RPMI8226 (cell line): ENCODE measurements around the gene ADAM10.
"Not testable (repeated sequence)": the region's sequence is repeated elsewhere in the genome, so short reads cannot be mapped to it uniquely, and the experiment has no call there.

ENCODE experiments used
- DNase-seq: peaks from one replicate; pipeline ENCODE4 v3.0.0-alpha.2; 2015

ADAM10 gene

DNA sequence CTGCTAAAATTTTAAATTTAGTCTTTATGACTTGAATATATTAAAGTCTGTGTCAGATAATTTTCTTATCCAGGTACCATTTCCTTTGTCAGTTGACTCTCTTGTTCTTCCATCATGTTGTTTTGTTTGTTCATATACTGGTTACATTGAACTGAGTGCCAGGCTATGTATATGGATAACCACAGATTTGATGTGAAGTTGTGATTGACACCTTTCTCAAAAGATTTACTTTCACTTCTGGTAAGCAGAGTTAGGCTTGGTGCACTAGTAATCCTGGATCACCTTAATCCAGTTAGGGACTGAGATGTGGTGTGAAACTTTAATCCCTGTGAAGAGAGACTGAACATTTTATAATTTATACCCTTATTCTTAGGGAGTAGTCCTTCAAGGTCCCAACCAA is 99.4 kb downstream of the ADAM10 start:
- DNase-seq = no peak

DNA sequence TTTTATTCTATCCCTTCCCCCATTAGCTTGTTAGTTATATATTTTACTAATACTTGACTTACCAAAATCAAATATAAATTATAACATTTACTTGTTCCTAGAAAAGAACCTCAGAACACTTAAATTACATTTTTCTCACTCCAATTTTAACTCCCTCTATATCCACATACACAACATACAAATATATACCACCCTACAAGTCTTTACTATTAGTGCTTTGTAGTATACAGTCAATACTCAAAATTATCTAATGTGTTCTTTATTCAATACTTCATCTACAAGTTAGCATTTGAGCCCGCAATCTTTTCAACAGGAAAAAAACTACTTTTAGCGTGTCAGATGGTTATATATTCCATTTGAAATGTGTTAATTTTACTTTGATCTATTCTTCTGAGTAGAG is 100.3 kb downstream of the ADAM10 start:
- DNase-seq = no peak

DNA sequence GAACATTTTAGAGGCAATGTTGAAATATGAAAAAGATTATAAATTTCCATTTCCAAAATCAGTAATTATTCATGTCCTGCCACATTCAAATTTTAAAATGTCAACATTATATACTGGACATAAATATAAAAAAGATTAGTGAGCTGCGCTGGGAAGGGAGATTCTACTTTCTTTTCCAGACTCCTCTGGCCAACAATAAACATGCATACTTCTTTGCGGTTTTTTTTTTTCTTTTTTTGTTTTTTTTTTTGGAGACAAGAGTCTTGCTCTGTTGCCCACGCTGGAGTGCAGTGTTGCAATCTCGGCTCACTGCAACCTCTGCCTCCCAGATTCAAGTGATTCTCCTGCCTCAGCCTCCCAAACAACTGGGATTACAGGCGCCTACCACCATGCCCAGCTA is 105.5 kb downstream of the ADAM10 start:
- no peak for DNase-seq

DNA sequence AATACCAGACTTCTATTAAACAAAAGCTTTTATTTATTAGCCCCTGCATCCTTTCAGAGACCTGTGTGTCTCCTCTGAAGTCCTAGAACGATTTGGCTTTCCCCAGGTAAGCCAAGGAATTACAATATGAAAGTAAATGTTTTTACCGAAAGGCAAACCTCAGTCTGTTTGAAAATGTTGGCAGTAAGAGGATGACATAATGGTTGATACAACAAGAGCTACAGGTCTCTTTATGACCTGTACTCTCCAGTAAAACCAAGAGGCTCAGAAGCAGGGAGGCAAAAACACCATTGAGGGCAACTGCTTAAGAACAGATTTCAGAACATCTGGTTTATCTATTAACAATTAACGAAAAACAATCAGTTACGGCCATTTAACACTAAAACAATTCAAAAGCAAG is 107.8 kb downstream of the ADAM10 start:
- no peak for DNase-seq

DNA sequence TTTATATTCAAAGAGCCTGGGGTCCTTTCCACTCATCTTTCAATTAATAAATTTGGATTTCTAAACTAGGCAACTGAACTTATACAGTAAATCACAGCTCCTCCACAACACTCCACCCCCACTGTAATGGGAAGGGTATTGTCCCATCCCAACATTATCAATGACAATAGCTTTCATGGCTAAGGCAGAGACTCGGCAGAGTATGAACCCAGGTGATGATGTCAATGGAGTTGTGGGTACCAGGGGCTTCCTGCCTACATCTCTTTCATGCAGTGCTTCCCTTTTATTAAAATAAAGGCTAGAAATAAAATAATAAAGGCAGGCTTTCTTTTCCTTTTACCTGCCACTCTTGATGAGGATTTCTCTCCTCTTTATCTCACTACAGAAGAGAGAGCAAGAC is 109.5 kb downstream of the ADAM10 start:
- no peak for DNase-seq

DNA sequence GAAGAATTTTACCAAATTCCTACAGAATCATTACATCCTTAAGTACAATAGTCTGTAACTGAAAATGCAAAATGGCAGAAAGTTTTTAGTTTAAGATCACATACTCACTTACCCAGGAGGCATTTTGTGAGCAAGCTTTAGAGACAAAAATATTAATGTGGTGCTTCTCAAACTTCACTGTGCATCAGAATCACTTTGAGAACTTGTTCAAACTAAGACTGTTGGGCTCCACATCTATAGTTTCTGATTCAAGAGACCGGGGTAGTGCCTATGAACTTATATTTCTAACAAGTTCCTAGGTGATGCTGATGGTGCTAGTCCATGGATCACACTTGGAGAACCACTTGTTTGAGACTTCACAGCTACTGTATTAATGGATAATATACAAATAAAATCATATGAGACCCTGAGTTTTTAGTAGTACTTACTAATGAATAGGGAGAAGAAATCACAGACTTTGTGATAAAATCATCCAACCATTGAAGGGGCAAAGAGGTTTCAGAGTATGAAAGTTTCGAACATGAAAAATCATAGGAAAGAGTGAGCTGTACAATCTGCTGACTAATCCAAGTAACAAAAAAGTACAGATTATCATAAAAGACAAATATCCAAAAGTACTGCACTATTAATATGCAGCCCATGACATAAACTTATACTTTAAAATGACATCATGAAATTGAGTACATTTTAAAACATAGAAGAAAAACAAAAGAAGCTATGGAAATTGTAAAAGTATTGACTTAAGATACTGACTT is 110.3 kb downstream of the ADAM10 start:
- no peak for DNase-seq

DNA sequence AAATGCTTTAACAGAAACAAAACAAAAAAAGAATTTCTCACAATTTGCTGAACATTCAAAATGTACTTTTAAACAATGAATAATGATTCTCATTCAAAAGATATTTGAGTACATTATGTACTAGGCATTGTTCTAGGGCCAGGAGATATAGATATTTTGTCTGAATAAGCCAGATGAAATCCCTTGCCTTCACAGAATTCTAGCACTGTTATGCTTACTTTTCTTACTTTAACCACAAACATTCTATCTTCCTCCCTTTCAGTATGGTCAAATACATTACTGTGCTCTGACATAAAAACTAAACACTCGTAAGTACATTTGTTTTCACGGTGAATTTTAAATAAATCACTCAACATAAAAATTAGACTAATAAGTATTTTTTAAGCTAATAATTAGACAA is 116.7 kb downstream of the ADAM10 start:
- DNase-seq = no peak

DNA sequence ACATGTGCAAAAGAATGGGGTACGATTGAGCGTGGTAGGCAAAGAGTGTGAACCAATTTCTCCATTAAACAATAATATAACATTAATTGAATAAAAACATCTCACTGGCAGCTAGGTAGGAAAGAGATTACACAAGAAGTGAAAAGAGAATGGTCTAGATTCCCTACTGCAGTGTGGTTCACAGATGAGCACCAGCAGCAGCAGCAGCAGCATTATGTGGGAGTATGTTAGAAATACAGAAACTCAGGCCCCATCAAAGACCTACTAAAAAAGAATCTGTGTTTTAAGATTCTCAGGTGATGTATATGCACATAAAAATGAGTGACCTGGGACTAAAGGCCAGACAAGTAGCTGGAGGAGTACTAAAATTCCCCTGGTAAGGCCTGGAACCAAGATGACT is 118.2 kb downstream of the ADAM10 start:
- no peak for DNase-seq

DNA sequence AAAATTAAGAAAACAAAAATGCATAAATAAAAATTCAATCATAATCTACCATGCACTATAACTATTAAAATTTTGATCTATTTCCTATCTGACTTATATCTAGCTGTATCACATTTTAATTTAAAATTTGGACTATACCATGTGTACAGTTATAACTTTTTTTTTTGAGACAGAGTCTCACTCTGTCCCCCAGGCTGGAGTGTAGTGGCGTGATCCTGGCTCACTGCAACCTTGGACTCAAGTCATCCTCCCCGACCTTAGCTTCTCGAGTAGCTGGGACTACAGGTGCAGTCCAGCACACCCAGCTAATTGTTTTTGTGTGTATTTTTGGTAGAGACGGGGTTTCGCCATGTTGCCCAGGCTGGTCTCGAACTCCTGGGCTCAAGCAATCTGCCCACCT is 119.9 kb downstream of the ADAM10 start:
- DNase-seq = no peak

DNA sequence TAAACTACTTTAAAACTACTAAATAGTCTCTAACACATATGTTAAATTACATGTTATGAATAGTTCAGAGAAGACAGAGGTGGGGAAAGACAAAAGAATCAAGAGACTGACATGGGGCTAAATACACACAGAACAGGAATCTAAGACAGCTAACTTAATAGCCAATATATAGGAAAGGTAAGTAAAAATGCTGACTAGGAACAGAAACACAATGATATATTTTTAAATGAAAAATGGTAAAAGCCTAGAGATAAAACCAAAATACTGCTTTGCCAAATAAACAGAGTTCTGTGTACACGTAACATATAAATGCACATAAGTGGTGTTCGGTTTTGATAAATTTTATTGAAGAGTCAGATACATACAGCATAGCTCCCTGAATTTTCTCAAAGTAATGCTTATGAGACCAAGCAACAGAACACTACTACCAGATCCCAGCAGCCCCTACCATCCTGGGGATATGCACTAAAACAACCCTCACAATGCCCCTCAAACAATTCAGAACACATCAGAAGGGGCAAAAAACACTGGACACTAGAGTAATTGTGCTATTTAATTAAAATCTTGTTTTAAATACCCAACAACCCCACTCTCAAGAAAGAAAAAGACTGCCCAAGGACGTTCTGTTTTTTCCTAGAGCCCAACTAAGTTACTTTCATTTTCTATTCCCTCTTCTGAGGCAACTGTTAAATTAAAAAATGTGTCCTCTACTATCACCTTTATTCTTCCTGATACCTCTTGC is 121.1 kb downstream of the ADAM10 start:
- peak; percentile 26 for DNase-seq

DNA sequence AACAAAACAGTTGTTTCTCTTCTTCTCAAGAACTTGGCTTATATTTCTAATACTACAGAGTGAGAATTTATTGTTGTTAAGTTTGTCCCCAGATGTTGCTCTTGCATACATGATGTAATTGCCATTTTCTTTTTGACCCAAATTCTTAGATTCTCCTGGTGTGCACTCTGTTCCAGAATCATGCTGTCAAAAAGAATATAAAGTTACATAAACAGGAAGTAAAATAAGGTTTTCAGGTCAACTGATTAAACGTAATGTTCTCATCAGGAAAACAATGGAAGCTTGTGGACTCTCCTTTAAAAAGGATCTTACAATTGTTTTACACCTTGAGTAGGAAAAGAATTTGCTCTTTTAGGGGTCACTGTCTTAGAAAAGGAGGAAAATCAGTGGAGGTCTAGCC is 121.8 kb downstream of the ADAM10 start:
- DNase-seq = no peak

DNA sequence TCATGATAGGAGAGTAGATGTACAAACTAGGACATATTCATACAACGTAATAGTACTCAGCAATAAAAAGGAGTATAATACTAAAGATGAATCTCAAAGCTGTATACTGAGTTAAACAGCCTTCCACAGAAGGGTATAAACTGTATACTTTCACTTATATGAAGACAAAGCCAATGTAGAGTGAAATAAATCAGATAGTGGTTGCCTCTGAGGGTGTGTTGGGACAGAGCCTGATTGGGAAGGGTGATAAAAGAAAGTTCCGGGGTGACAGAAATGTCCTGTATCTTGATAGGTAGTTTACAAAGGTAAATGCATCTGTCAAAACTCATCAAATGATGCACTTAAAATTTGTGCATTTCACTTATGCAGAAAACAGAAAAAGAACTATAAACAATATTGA is 122.5 kb downstream of the ADAM10 start:
- no peak for DNase-seq

DNA sequence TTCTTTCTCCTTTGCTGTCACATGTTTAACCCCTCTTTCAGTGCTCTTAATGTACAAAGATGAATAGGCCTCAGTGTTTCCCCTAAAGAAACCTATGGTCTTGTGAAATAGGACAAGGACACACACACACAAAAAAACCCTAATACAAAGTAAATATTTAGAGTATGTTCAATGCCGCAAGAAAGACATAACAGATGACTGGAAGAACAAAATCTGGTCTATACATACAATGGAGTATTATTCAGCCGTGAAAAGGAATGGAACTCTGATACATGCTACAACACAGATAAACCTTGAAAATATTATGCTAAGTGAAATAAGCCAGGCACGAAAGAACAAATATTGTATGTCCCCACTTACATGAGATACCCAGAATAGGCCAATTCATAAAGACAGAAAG is 123.1 kb downstream of the ADAM10 start:
- no peak for DNase-seq

DNA sequence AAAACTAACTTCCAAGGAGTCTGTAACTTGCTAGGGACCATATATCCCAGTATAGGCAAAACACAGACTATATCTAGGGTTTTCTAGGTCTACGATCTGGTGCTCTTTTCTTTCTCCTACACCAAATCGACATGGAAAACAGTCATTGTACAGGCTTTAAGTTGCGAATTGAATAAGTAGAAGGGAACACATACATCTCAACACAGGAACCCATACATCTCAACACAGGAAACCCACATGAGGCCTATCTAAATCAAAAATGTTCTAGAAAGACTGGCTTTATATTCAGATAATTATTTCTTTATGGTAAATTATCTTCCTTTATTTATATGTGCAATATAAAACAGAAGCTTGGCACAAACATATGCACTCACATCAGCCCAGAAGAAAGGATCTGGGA is 126.6 kb downstream of the ADAM10 start:
- DNase-seq = no peak

DNA sequence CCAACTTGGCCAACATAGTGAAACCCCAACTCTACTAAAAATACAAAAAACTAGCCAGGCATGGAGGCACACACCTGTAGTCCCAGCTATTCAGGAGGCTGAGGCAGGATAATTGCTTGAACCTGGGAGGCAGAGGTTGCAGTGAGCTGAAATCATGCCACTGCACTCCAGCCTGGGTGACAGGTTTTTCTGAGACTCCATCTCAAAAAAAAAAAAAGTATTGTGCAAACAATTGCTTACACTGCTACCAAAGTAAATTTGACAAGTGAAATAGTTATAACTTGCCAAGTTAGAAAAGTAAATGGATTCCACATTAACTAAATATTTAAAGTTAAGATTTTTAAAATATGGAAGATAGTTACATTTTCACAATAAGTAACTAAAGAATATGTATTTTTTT is 129.2 kb downstream of the ADAM10 start:
- not testable (repeated sequence) for DNase-seq

DNA sequence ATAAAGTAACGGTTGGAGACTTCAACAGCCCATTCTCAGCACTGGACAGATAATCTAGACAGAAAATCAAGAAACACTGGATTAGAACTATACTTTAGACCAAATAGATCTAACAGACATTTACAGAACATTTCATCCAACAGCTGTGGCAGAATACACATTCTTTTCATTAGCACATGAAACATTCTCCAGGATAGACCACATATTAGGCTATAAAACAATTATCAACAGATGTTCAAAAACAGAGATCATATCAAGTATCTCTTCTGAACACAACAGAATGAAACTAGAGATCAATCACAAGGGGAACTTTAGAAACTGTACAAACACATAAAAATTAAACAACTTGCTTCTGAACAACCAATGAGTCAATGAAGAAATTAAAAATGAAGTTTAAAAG is 133.3 kb downstream of the ADAM10 start:
- no peak for DNase-seq

DNA sequence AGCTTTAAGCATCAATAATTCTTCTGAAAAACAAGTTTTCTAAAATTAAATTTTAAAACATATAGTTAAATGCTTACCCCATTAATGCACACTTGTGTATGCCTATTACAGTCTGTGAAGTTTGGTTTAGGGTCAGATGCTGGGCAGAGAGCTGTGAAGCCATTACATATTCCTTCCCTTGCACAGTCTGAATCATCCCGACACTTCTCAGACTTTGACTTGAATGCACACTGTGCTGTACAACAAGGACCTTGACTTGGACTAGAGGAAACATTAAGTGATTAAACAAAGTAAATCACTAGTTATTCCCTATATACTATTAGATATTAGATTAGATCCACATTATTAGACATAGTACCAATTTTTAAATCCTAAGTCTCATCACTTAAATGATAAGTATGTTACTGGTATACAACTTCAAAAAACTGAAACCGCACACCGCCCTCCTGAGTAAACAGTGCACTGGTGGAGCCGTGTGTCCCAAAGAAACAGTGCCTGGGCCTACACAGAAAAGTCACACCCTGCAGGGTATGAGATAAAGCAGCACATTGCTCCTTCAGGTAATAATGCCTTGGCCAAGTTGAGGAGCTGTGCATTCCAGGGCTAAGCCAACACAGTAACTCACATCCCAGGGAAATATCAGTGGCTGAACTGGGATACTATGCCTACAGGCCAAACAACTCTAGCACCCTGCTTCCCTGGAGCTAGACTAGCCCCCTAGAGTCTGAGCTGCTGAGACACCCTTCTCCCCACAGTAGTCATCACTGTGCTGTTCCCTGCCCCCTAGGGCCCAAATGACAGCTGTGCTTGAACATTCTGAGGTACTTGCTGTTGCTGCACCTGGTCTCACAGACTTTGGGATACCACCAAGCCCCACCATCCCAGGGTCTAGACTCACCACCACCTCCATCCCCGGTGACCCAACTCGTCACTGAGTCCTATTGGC is 137.5 kb downstream of the ADAM10 start:
- no peak for DNase-seq

DNA sequence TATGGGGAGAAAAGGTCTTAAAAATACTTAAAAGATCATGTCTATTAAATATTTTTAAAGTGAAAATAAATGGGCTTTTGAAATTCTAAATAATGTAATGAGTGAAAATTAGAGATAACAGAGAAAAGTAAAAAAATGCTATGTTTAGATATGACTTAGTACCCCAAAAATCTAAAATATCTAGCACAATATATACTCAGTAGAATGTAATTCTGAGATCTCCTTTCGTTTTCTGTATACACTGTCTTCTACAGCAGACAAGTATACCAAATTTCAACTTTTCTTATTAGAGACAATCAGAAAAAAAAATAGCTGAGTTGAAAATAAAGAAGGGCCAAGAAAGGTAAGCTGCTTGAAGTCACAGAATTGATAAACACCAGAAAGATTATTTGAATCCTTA is 140.8 kb downstream of the ADAM10 start:
- DNase-seq = no peak

DNA sequence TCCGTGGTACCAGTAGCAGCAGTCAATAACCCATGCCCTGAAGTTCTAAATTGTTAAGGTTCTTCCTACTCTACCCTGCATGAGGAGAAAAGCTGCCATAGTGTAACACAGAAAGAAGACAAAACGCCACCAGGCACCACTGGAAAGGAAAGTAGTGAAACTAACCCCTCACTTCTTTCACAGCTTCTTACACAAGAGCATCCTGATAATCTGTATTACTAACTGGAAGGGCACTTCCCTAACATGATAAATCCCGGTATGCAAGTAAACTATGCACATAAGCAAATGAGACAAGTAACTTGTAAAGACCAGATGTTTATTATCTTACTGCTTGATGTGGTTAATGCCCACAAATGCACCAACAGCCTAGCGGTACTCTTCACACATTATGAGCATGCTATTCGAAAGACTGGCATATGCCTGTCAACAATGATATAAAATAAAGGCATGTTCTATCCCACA is 141.3 kb downstream of the ADAM10 start:
- DNase-seq = no peak

DNA sequence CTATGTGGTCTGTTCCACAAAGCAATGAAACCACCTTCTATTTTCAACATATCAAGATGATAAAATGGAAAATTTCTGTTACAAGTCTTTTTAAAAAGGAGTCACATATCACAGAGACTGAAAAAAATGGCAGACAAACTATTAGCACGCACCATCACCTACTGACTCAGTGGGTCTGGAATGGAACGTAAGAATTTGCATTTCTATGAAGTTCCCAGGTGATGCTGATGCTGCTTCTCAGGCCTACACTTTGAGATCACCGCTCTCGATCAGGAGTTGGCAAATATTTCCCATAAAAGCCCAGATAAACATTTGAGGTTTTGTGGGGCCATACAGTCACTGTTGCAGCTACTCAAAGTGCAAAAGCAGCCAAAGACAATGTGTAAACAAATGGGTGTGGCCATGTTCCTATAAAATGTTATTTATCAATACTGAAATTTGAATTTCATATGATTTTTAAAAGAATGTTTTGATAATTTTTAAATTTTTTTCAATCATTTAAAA is 142.9 kb downstream of the ADAM10 start:
- DNase-seq = no peak

DNA sequence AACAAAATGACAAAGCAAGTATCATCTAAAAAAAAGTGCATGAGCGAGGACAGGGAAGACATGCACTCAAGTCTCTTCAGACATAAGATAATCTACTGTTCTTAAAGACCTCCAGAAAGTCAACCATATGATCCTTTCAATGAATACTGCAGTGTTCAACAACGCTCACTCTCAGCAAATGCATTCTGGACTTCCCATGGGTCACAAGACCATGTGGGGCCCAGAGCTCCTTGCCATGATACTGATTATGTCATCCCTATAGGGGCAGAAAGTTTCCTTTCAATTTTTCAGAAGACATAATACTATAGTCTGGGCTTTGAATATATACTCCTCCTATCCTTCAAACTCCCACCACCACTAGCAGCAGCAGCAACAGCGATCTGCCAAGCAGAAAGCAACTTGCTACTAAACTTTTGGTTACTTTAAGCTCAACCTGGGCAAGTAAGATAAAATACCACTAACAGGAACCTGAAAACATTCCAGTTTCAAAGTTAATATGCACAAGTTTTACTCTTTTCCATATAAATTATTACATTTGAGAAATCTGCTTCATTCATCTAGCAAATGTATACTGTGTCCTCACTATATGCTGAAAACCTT is 143.5 kb downstream of the ADAM10 start:
- DNase-seq = no peak

DNA sequence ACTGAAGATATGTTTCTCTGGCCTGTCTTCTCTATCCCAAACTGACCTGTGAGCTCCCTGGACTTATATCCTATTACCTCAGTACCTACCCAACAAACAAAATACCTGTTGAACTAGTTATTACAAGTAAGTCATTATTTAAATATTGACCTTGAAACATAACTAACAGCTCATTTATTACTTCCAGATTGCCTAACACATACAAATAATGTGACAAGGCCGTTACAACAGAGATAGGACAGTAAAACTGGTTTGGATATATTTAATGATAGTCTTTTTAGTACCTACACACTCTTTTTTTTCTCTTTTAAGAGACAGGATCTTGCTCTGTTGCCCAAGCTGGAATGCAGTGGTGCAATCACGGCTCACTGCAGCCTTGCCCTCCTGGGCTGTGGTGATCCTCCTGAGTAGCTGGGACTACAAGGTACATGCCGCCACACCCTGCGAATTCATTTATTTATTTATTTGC is 145.0 kb downstream of the ADAM10 start:
- no peak for DNase-seq

DNA sequence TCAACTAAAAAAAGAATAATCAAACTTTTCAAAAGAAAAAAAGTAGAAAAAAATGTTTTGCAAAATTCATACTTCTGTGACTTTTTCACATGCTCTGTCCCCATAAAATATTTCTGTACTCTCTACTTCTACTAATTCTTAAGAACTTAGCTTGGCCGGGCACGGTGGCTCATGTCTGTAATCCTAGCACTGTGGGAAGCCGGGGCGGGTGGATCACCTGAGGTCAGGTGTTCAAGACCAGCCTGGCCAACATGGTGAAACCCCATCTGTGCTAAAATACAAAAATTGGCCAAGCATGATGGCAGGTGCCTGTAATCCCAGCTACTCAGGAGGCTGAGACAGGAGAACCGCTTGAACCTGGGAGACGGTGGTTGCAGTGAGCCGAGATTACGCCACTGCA is 145.6 kb downstream of the ADAM10 start:
- DNase-seq = not testable (repeated sequence)
